GM19463 (cell line): ENCODE results near the gene KRTAP10-11.
"Not testable (repeated sequence)": the region's sequence is repeated elsewhere in the genome, so short reads cannot be mapped to it uniquely, and the experiment has no call there.

Source experiments
- ATAC-seq: cut with Tn5 transposase; IDR thresholded peaks from one replicate; pipeline ENCODE4 v1.9.1; 2021; ENCODE audit warnings: mild to moderate bottlenecking, moderate library complexity; ENCODE audit not compliant: unreplicated experiment

The KRTAP10-11 gene

DNA sequence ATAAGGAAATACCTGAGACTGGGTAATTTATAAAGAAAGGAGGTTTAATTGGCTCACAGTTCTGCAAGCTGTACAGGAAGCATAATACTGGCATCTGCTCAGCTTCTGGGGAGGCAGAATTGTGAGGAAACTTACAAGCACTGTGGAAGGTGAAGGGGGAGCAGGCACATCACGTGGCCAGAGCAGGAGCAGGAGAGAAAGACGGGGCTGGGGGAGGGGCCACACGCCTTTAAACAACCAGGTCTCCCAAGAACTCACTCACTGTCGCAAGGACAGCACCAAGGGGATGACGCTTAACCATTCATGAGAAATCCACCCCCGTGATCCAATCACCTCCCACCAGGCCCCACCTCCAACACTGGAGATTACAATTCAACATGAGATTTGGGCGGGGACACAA is 15.4 kb downstream of the KRTAP10-11 start:
- ATAC-seq = not testable (repeated sequence)

- ATAC-seq = no peak
Measured at GRCh38 chr21:44664691-44665090, 18.5 kb downstream of the KRTAP10-11 start.

GRCh38 chr21:44666401-44667320 is 20.4 kb downstream of the KRTAP10-11 start, which contains the start of gene KRTAP12-2:
Gene KRTAP12-2 (minus strand): TSS chr21:44666927. CDS start chr21:44666886, 41 bp downstream.
- no peak for ATAC-seq

GRCh38 chr21:44667612-44668011 is 21.4 kb downstream of the KRTAP10-11 start:
- ATAC-seq = no peak

GRCh38 chr21:44670642-44671432 is 24.6 kb downstream of the KRTAP10-11 start:
- ATAC-seq = no peak

- no peak for ATAC-seq
Measured at GRCh38 chr21:44671911-44672310, 25.7 kb downstream of the KRTAP10-11 start.

GRCh38 chr21:44677881-44678280 is 31.7 kb downstream of the KRTAP10-11 start:
- ATAC-seq = no peak

DNA sequence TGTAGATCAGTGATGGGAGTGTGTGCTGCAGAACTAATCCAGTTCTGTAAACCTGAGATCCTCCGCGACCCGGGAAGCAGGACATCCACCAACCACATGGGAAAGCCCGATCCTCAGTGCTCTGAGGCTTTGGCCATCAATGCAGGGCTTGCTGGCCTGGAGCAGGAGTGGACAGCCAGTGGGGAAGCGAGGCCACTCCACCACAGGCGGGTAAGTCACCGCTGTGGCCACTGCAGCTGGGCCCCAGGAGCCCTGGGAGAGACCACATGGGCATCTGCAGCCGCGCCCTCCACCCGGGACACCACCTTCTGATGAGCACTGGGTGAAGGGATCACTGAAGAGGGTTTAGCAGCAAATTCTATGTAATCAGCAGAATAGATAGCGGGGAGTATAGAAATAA is 34.9 kb downstream of the KRTAP10-11 start:
- no peak for ATAC-seq

GRCh38 chr21:44681861-44682579 is 35.8 kb downstream of the KRTAP10-11 start, which contains the start of gene KRTAP12-1:
Gene KRTAP12-1 (minus strand): TSS chr21:44682163. CDS start chr21:44682123, 40 bp downstream.
- ATAC-seq = no peak

DNA sequence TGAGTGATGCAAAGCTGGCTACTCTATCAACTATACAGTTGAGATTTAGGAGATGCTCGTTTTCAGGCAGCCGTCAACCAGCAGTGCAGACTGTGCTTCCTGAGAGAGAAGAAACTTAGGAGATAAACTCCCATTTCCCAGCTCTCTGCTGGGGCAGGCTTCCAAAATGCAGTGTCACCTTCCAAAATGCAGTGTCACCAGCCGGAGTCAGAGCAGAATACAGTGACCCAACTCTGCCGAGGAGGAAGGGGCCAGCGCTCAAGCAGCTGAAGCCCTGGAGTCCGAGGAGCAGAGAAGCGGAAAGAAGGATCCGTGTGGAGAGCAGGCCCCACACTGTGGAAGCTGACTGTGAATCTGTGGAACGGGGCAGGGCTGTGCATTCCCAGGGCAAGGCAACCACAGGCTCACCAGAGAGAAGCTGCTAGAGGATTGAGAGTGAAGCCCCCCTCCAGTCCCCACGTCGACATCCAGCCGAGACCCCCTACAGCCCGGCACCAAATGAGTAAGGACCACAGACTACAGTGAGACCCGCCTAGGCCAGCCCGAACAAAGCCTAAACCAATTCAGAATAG is 36.5 kb downstream of the KRTAP10-11 start:
- ATAC-seq = no peak

- ATAC-seq = no peak
Measured at GRCh38 chr21:44684077-44684476, 37.9 kb downstream of the KRTAP10-11 start.

GRCh38 chr21:44684483-44684882 is 38.3 kb downstream of the KRTAP10-11 start:
- no peak for ATAC-seq

DNA sequence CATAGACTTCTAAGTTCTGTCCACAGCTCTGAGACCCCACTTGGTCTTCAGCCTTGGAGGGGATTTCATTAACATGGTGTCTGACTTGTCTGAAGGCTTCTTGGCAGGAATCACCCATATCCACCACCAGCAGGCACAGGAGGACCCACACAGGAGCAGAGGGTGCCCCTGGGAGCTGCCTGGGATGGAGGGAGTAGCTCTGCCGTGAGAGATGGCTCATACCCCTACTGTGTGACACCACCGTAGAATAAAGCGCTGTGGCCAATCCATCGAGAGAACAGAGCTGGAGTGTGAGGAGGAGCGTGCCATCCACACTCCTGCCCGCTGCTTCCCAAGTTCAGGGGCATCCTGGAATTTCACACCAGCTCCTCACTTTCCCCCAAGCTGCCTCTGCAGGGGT is 38.8 kb downstream of the KRTAP10-11 start:
- ATAC-seq = not testable (repeated sequence)

DNA sequence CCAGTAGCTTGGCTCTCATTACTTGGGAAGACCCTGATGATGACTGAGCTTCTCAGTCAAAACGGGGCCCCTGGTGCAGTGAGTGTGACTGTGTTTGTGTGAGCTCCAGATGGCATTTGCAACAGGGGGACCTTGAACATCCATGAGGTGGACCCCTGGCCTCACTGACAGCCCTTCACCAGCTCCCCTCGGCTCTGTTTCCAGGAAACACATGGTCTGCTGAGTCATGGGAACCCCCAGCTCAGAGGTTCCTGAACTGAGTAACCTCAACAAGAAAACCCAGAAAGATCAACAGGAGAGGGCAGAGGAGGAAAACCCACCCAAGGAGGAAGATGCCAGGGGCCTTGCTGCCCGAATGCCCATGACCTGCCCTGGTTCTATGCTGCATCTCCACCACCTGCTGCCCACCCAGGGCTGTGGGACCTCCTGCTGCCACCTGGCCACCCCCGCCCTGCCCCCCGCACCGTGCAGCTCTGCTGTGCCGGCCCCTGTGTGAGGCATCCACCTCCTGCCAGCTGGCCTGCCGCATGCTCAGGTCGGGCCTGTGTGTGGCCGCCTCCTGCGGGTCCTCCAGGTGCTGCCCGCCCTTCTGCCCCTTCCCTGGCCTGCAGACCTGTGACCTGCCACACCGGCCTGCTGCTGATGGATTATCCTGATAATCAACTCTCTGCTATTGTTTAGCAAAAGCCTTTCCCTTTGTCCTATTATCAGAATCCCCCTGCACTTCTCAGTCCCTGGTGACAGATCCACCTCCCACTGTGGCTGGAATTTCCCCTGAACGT is 40.0 kb downstream of the KRTAP10-11 start:
- ATAC-seq = no peak

GRCh38 chr21:44686843-44687561 is 40.8 kb downstream of the KRTAP10-11 start:
- no peak for ATAC-seq

DNA sequence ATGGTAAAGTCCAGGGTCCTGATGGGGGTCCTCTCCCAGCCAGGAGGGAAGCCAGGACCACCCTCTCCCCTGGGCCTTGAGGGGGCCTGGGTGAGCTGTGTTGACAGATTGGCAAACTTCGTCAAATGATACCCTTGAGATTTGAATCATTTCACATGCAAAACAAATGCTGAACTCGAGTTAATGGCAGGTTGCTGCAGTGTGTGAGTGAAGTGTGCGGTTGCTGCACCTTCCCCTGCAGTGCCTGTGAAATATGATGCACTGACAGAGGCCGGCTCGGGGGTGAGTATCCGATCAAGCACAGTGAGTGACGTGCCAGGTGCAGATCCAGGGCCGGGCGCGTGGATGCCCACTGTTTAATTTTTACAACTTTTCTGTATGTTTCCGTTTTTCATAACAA is 41.5 kb downstream of the KRTAP10-11 start:
- ATAC-seq = no peak

GRCh38 chr21:44689740-44690139 is 43.5 kb downstream of the KRTAP10-11 start:
- not testable (repeated sequence) for ATAC-seq

GRCh38 chr21:44691686-44692085 is 45.5 kb downstream of the KRTAP10-11 start:
- no peak for ATAC-seq
